ENCODE results near the gene ZNF451. TPM values are rescaled to one million over a fixed set of nuclear protein-coding genes. Genes with fewer than 3 reads are reported as not detected.

Gene ZNF451
- total and polyA plus RNA-seq, 2 donors (not counting 3 experiments of a cell fraction or from before 2014, with no cell fraction given): 9.9 to 64.4 TPM

DNA sequence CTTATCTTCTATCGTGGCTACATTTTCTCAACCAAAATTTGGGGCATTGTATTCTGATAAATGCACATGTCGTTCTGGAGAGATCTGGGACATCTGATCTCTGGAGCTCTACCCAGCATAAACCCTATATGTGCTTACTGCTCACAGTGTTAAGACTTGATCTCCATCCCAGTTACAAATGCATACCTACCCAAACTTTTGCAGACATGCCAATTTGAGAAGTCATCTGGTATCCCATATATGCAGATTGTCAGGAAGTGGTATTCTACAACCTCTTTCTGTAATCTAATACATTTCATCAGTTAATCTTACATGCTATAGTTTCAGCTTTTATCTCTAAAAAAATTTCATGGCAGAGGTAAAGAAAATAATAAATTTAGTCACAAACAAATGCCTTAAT is 93.3 kb downstream of the ZNF451 start:
- no peaks in the 10 kb centered on the region for H4K20me1 ChIP-seq (replicated peaks; ENCODE audit: control insufficient read depth, extremely low read depth, insufficient read depth, low read length)
- no peak overlapping the region for H2AFZ ChIP-seq (ENCODE audit: low read depth, low read length)
- ChIA-PET CTCF (no interaction called here), POLR2A (no interaction called here)
- no peak for TF ChIP-seq JUN (IDR thresholded peaks at IDR 0.05; ENCODE audit: borderline replicate concordance, insufficient read depth, insufficient read length, low read depth)
- no TSS peak for BruUV-seq (replicated peaks)
- H3K79me2 ChIP-seq (ENCODE audit: control insufficient read depth, insufficient read depth, low read length): peaks cover 8% of the 10 kb centered on the region
- no peaks in the 10 kb centered on the region for H3K9me3 ChIP-seq (replicated peaks; ENCODE audit: control insufficient read depth, insufficient read depth, low read length)
- no peak for FAIRE-seq
- H3K4me3 ChIP-seq (replicated peaks in 1 of 3; ENCODE audit: insufficient read depth in 1 of 3, low read depth in 1 of 3, low read length in 3 of 3): no peak overlapping the region
- no peak overlapping the region for H3K9ac ChIP-seq (replicated peaks; ENCODE audit: extremely low read depth, insufficient read depth, low read length)
- DNase-seq (ENCODE audit: low read depth, low spot score): no peak
- dilution Hi-C loops (cut with MboI; ENCODE audit: extremely low pct_ligation_motif_present, low sequenced_read_pairs) (no loop called here), intact Hi-C loops (cut with micrococcal nuclease) (no loop called here)
- no peak overlapping the region for H3K27ac ChIP-seq (ENCODE audit: insufficient read depth, low read depth, low read length)
- H3K4me2 ChIP-seq (ENCODE audit: insufficient read depth, low read length): no peak overlapping the region
- H3K9me1 ChIP-seq (replicated peaks; ENCODE audit: control insufficient read depth, extremely low read depth, insufficient read depth, low read length): no peaks in the 10 kb centered on the region
- H3K27me3 ChIP-seq (ENCODE audit: control insufficient read depth in 2 of 2, insufficient read depth in 2 of 2, low read length in 2 of 2): no peaks in the 10 kb centered on the region
- H3K4me1 ChIP-seq (ENCODE audit: control insufficient read depth, extremely low read depth, insufficient read depth, low read length): no peaks in the 10 kb centered on the region
- no peaks in the 10 kb centered on the region for H3K36me3 ChIP-seq (ENCODE audit: control insufficient read depth in 2 of 2, extremely low read depth in 1 of 2, insufficient read depth in 2 of 2, low read length in 2 of 2)

DNA sequence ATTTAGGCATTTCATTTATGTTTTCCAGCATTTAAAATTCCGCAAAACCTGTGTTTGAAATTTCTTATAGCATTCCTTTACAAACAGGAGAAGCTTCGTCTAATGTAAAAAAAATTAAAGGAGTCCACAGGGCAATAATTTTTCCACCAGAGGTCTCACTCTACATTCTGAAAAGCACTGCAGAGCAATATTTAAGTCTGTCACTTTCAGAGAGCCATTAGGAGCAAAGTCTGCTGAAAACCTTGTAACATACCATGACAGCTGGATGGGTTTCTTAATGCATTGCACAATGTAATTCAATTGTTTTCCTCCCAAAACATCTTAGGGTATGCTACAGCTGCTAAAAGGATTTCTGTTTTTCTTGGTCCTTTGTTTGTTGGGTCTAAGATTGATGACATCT is 100.2 kb downstream of the ZNF451 start:
- intact Hi-C loops (cut with micrococcal nuclease) (loop anchor here (1.0 kb wide), 1 partner anchor 126 kb away; no protein-coding TSS in a partner anchor), dilution Hi-C loops (cut with MboI; ENCODE audit: extremely low pct_ligation_motif_present, low sequenced_read_pairs) (no loop called here)
- Histone ChIP-seq H3K4me1 (ENCODE audit: control insufficient read depth, extremely low read depth, insufficient read depth, low read length) (no peaks in the 10 kb centered on the region), H3K79me2 (ENCODE audit: control insufficient read depth, insufficient read depth, low read length) (no peaks in the 10 kb centered on the region), H3K4me2 (ENCODE audit: insufficient read depth, low read length) (no peak overlapping the region), H3K9me1 (replicated peaks; ENCODE audit: control insufficient read depth, extremely low read depth, insufficient read depth, low read length) (no peaks in the 10 kb centered on the region), H3K9me3 (replicated peaks; ENCODE audit: control insufficient read depth, insufficient read depth, low read length) (no peaks in the 10 kb centered on the region), H3K27me3 (ENCODE audit: control insufficient read depth in 2 of 2, insufficient read depth in 2 of 2, low read length in 2 of 2) (no peaks in the 10 kb centered on the region), H3K36me3 (ENCODE audit: control insufficient read depth in 2 of 2, extremely low read depth in 1 of 2, insufficient read depth in 2 of 2, low read length in 2 of 2) (peaks cover 0 to 5% of the 10 kb centered on the region in 2 experiments), H3K9ac (replicated peaks; ENCODE audit: extremely low read depth, insufficient read depth, low read length) (no peak overlapping the region), H2AFZ (ENCODE audit: low read depth, low read length) (no peak overlapping the region), H4K20me1 (replicated peaks; ENCODE audit: control insufficient read depth, extremely low read depth, insufficient read depth, low read length) (no peaks in the 10 kb centered on the region), H3K4me3 (replicated peaks in 1 of 3; ENCODE audit: insufficient read depth in 1 of 3, low read depth in 1 of 3, low read length in 3 of 3) (no peak overlapping the region), H3K27ac (ENCODE audit: insufficient read depth, low read depth, low read length) (no peak overlapping the region)
- ChIA-PET POLR2A (interaction anchor here (0.6 kb wide), 1 partner anchor 48 kb away, joined by 3 read pairs; no protein-coding TSS in a partner anchor), CTCF (interaction anchor here (0.9 to 4.5 kb wide), 14 partner anchors 8 to 460 kb away, joined by 3 to 79 read pairs (median 5); partner anchors contain the start of genes BAG2, PRIM2 and RAB23)
- FAIRE-seq (no peak), DNase-seq (ENCODE audit: low read depth, low spot score) (peak; percentile 21)
- BruUV-seq (replicated peaks): no TSS peak
- TF ChIP-seq GATA2 (IDR thresholded peaks at IDR 0.05; ENCODE audit: insufficient read depth, insufficient read length, low read depth, low read length) (no peak), POLR2AphosphoS5 (IDR thresholded peaks at IDR 0.05; ENCODE audit: insufficient read depth, low read depth, low read length) (no peak), MYC (IDR thresholded peaks at IDR 0.05; ENCODE audit: low read depth, low read length) (no peak), MAX (IDR thresholded peaks at IDR 0.05; ENCODE audit: insufficient read depth, insufficient read length) (no peak), FOS (IDR thresholded peaks at IDR 0.05; ENCODE audit: borderline replicate concordance, insufficient read depth, low read length) (no peak), POLR2A (IDR thresholded peaks at IDR 0.05; ENCODE audit: low read depth, low read length) (no peak), EZH2 (IDR thresholded peaks at IDR 0.05; ENCODE audit: borderline replicate concordance, low read depth, low read length, severe bottlenecking) (no peak), JUN (IDR thresholded peaks at IDR 0.05; ENCODE audit: borderline replicate concordance, insufficient read depth, insufficient read length, low read depth) (no peak)
- TF ChIP-seq, protein P1, sequence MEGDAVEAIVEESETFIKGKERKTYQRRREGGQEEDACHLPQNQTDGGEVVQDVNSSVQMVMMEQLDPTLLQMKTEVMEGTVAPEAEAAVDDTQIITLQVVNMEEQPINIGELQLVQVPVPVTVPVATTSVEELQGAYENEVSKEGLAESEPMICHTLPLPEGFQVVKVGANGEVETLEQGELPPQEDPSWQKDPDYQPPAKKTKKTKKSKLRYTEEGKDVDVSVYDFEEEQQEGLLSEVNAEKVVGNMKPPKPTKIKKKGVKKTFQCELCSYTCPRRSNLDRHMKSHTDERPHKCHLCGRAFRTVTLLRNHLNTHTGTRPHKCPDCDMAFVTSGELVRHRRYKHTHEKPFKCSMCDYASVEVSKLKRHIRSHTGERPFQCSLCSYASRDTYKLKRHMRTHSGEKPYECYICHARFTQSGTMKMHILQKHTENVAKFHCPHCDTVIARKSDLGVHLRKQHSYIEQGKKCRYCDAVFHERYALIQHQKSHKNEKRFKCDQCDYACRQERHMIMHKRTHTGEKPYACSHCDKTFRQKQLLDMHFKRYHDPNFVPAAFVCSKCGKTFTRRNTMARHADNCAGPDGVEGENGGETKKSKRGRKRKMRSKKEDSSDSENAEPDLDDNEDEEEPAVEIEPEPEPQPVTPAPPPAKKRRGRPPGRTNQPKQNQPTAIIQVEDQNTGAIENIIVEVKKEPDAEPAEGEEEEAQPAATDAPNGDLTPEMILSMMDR (IDR thresholded peaks at IDR 0.05; ENCODE audit: extremely low read depth in 1 of 2, insufficient read depth in 1 of 2, low read depth in 1 of 2, low read length in 2 of 2): no peak
